ENCODE data around the gene S1PR4.
"Not testable (repeated sequence)": the region's sequence is repeated elsewhere in the genome, so short reads cannot be mapped to it uniquely, and the experiment has no call there.

S1PR4 gene

GRCh38 chr19:3153286-3154230 lies 25.0 kb upstream of the S1PR4 start:
- DNase-seq: no peak

- DNase-seq: not testable (repeated sequence)
Measured at GRCh38 chr19:3154447-3154846, 24.1 kb upstream of the S1PR4 start.

- DNase-seq: peak; percentile 94
Measured at GRCh38 chr19:3154957-3155736, 23.4 kb upstream of the S1PR4 start.

GRCh38 chr19:3157096-3157845 lies 21.3 kb upstream of the S1PR4 start:
- DNase-seq: no peak

- no peak for DNase-seq
Measured at GRCh38 chr19:3159565-3159964, 19.0 kb upstream of the S1PR4 start.

- DNase-seq: no peak
Measured at GRCh38 chr19:3160219-3160618, 18.4 kb upstream of the S1PR4 start.

- no peak for DNase-seq
Measured at GRCh38 chr19:3161453-3161852, 17.1 kb upstream of the S1PR4 start.

GRCh38 chr19:3162418-3163229 lies 15.9 kb upstream of the S1PR4 start:
- DNase-seq: no peak

- peak; percentile 79 for DNase-seq
Measured at GRCh38 chr19:3163230-3163886, 15.2 kb upstream of the S1PR4 start.

GRCh38 chr19:3163943-3164342 lies 14.6 kb upstream of the S1PR4 start:
- DNase-seq: no peak

GRCh38 chr19:3167533-3168272 lies 10.9 kb upstream of the S1PR4 start:
- no peak for DNase-seq

- DNase-seq: no peak
Measured at GRCh38 chr19:3171894-3172672, 6.5 kb upstream of the S1PR4 start.

- not testable (repeated sequence) for DNase-seq
Measured at GRCh38 chr19:3172673-3173000, 5.9 kb upstream of the S1PR4 start.

- DNase-seq: peak; percentile 65
Measured at GRCh38 chr19:3175781-3176714, 2.5 kb upstream of the S1PR4 start.

GRCh38 chr19:3176715-3177501 lies 1.7 kb upstream of the S1PR4 start:
- DNase-seq: peak; percentile 76

GRCh38 chr19:3178973-3179738 lies 587 bp downstream of the S1PR4 start:
- DNase-seq: peak; percentile 43

- DNase-seq: peak; percentile 56
Measured at GRCh38 chr19:3179739-3180293, 1.2 kb downstream of the S1PR4 start.

All from activated CD4-positive, alpha-beta T cell treated with anti-CD3 and anti-CD28 coated beads, Interleukin-2, amount 50 U/mL, for 16 hours (primary cell).